ENCODE measurements around the gene FAM171A2.
"Not testable (repeated sequence)": the region's sequence is repeated elsewhere in the genome, so short reads cannot be mapped to it uniquely, and the experiment has no call there.

The FAM171A2 gene

DNA sequence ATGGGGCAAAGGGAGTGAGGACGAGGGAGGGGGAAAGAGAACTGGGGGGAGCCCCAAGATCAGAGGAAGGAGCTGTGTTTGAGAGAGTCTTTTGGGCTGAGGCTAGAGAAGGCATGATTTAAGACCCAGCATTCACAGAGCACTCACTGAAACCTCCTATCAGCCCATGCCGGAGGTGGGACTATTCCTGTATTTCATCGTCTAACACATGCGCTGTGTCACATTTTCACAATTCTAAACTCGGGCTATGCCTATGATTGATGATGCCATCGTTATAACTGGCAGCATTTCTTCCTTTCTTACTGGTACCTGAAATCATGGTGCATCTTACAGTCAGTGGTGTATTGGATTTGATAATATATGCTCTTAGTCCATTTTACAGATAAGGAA is 3.5 kb downstream of the FAM171A2 start:
- no peak for DNase-seq

DNA sequence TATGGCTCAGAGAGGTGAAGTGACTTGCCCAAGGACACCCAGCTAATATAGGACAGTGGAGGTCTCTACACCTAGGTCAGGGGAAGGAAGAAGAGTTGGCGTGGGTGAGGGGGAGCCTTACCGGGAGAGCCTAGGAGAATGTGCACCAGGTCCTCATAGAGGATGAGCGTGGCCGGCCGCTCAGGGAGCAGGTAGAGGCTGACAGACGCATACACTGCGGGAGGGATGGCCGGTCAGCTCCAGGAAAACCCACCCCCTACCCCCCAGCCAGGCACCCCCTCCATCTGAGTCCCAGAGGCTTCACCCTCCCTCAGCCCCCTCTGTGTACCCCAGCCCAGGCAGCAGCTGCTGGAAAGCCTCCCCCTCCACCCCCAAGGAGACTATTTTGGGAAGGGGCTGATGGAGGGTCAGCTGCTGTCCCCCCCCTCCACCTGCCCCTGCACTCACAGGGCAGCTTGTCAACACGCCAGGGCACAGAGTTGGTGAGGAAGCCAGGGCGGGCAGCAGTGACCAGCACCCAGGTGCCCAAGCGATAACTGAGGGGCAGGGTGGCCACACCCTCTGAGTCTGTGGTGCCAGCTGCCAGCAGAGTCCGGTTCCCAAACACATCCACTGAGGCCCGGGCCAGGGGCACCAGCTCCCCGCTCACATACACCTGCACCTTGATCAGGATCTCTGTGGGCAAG is 4.1 kb downstream of the FAM171A2 start:
- DNase-seq = no peak

DNA sequence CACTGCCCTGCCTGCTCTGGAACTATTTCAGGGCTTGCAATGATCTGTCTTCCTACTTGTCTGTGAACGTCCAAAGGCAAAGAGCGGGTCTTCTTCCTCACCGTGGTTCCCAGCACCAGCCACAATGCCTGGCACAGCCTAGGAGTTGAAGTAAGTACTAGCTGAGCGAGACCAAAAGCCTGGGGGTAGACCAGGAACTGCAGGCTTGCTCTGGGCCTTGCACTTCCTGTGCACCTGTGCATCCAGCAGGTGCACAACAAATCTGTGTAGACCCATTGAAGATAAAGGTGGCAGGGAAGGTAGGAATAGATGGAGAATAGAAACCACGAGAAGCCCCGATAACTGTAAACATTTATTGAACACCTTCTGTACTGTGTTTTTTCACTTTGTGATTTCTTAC is 4.6 kb downstream of the FAM171A2 start:
- DNase-seq = no peak

GRCh38 chr17:44358066-44358465 is 5.6 kb downstream of the FAM171A2 start:
- no peak for DNase-seq

DNA sequence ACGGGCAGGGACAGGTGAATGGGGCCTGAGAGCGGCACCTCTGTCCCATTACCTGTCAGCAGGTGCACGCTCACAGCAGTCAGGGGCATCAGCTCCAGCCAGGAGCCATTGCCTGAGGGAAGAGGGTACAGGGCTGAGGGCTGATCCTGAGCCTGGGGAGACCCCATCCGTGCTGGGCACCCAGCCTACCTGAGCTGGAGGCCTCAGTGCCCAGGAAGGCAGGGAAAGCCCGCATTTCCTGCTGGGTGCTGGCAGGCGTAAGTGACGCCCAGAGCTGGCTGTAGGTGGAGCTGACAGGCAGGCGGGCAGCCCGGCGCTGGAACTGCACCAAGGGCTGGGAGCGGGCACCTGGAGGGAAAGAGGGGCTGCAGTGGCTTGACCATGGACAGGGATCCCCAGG is 7.4 kb downstream of the FAM171A2 start:
- DNase-seq = no peak

- DNase-seq = no peak
Observed at GRCh38 chr17:44355642-44356099, 8.0 kb downstream of the FAM171A2 start.

DNA sequence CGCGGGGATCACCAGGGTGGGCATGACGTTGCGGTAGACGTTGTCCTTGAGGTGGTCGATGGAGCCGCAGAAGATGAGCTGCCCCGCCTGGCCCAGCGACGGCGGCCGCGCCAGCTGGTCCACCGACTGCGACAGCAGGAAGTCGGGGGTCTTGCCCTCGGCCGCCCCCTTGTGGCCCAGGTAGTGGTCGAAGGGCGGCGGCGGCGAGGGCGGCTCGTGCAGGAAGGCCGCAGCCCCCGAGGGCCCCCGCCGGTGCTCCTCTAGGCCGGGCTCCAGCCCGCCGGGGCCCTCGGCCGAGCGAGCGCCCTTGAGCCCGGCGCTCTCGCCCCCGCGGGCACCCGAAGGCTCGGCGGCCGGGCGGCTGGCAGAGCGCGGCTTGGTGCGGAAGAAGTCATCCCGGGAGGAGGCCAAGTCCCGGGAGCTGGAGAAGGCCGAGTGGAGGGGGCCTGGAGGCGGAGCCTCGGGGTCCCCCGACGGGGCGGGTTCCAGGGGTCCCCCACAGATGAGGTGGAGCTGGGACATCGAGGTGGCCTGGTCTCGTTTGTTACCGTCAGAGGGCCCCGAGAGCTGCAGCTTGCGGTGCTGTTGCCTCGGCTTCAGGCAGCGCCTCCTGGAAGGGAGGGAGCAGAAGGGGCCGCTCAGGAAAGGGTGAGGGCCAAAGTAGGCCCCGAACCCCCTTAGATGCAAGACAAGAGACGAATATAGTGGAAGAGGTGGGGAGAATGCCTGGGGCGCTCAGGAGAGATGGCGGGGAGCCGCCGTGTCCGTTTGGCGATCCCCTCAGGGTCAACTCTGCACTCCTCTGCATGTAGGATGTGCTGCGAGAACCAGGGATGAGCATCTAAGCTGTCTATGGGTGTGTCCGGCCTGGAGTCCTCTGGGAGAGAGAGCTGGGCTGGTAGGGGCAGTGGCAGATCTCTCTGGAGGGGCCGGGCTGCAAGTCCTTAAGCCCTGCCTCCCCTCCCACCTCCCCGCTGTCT is 8.8 kb downstream of the FAM171A2 start:
- DNase-seq = peak; percentile 8 to 63

DNA sequence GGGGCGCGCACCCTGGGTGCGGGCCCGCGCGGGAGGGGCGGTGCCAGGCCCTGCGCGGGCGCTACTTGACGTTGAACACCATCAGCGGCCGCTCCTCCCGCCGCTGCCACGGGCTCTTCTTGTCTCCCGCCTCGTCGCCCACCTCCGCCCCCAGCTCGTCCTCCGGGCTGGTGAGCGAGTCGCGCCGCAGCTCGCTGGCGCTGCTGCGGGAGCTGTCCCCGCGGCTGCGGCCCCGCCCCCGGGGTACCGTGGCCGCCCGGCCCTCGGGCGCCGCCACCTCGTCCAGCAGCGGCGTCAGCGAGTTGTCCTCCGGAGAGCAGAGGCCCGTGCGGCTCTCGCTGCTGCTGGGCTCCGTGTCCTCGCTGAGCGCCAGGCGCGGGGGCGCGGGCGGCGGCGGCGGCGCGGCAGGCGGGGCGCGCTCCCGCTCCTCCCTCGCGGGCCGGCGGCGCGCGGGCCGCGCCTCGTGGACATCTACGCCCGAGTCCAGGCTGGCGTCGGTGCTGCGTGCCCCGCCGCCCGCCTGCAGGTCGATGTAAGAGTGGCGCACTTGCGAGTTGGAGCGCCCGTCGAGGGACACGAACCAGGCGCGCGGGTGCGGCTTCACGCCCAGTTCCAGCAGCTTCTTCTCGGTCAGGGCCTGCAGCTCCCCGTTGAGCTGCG is 9.9 kb downstream of the FAM171A2 start:
- DNase-seq = no peak

- no peak for DNase-seq
Observed at GRCh38 chr17:44352828-44353671, 10.6 kb downstream of the FAM171A2 start.

DNA sequence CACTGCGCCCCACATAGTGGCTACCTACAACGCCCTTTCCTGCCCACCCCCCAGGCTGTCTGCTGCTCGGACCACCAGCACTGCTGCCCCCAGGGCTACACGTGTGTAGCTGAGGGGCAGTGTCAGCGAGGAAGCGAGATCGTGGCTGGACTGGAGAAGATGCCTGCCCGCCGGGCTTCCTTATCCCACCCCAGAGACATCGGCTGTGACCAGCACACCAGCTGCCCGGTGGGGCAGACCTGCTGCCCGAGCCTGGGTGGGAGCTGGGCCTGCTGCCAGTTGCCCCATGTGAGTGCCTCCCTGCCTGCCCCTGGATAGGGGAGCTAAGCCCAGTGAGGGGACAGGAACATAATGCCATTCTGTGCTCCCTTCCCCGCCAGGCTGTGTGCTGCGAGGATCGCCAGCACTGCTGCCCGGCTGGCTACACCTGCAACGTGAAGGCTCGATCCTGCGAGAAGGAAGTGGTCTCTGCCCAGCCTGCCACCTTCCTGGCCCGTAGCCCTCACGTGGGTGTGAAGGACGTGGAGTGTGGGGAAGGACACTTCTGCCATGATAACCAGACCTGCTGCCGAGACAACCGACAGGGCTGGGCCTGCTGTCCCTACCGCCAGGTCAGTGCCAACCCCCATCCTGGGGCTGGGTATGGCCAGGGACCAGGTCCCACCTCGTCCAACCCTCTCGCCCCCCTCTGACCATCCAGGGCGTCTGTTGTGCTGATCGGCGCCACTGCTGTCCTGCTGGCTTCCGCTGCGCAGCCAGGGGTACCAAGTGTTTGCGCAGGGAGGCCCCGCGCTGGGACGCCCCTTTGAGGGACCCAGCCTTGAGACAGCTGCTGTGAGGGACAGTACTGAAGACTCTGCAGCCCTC is 11.5 kb downstream of the FAM171A2 start:
- no peak for DNase-seq

GRCh38 chr17:44351464-44351863 is 12.2 kb downstream of the FAM171A2 start:
- DNase-seq = no peak

DNA sequence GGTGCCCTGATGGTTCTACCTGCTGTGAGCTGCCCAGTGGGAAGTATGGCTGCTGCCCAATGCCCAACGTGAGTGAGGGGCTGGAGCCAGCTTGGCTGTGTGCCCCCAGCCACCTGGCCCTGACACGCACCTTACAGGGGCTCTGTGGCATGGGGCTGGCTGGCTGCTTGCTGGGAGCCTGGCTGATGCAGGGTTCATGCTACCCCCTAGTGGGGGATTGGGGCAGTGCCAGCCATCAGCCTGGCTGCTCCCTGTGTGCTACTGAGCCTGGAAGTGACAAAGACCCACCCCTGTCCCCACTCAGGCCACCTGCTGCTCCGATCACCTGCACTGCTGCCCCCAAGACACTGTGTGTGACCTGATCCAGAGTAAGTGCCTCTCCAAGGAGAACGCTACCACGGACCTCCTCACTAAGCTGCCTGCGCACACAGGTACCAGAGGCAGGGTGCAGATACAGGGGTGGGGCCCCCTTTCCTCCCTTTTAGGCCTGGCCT is 12.9 kb downstream of the FAM171A2 start:
- DNase-seq = peak in 1 of 2 experiments; percentile 75

DNA sequence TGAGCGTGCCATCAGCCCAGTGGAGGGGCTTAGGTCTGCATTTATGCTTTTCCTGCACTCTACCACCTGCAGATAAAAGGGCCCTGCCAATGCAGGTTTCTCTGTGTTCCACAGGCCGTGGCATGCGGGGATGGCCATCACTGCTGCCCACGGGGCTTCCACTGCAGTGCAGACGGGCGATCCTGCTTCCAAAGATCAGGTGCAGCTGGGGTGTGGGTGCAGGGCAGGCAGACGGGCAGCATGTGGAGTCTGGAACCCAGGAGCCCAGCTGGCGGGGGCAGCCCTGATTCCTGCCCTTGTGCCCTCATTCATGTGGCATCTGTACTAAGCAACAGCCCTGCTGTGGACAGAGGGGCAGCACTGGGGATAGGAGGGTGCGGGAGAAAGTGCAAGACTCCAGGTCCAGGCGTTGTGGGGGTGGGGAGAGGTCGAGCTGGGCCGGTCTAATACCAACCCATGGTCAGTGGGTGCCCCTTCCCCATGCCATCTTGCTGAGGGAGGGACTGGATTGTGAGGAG is 14.0 kb downstream of the FAM171A2 start:
- DNase-seq = no peak

- no peak for DNase-seq
Observed at GRCh38 chr17:44348988-44349364, 14.7 kb downstream of the FAM171A2 start.

DNA sequence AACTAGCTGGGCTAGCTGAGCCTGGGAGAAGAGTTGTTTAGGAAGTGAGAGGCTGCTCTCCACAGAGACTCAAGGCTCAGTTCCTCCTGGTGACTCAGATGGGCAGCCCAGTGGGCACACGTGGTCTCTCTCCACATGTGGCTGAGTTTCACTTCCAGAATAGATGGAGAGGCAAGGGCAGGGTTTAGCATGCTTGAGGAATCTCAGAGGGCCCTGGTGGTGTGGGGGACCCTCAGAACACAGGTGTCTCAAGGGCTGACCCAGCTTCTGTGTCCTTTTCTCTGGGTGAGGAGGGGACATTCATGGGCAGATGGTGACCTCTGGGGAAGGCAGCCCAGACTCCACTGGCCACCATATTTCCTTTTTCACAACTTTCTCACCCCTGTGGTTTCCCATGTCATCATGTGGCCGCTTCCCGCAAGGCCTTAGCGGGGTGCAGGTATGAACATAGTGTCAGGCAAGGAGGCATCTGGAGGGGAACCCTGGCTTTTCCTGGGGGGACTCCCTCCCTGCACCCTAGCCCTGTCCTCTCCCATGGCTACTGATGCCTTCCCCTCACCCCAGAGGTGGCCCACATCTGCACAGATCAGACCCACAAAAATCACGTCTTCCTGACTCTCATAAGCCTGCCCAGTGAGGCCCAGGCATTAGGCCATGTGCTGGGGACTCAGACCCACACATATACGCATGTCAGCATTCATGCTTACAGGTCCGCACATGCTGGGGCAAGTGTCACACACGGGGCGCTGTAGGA is 15.2 kb downstream of the FAM171A2 start:
- no peak for DNase-seq

- not testable (repeated sequence) for DNase-seq
Observed at GRCh38 chr17:44347206-44348055, 16.2 kb downstream of the FAM171A2 start.

DNA sequence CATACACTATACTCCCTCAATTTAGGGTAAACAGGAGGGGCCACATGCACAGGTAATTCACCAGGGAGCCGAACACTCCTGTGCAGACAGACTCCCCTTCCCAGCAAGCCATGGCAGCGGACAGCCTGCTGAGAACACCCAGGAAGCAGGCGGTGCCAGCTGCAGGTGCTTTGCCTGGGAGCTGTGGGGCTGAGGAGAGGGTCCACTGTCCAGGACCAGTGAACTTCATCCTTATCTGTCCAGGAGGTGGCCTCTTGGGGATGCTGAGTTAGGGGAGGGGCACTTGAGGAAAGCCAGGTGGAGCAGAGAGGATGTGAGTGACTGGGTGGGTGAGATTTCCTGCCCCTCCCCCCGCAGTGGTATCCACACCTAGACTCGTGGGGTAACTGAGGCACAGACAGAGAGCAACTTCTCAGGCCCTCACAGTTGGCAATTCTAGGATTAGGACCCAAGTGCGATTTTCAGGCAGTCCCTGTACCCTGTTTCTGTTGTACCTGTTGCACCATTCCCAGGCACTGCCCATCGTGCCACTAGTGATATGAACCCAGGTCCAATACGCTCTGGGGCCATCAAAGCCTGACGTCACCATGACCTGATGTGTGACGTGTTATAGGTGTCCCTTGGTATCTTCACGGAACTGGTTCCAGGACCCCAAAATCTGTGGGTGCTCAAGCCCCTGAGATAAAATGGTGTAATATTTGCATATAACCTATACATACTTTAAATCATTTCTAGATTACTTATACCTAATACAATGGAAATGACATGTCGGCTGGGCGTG is 17.4 kb downstream of the FAM171A2 start:
- DNase-seq = no peak

- DNase-seq = peak; percentile 89 to 90
Observed at GRCh38 chr17:44345454-44346026, 18.1 kb downstream of the FAM171A2 start.

Measured in NCI-H524 (cell line).